ENCODE measurements around the gene CCDC92. TPM values are rescaled to one million over a fixed set of nuclear protein-coding genes. Genes with fewer than 3 reads are reported as not detected.

Gene CCDC92
- total and polyA plus RNA-seq, 10 of the 15 experiments (the other 5 are each of a cell fraction or from before 2014, with no cell fraction given), result 0.53 to 11.8 (median 4.2) TPM

DNA sequence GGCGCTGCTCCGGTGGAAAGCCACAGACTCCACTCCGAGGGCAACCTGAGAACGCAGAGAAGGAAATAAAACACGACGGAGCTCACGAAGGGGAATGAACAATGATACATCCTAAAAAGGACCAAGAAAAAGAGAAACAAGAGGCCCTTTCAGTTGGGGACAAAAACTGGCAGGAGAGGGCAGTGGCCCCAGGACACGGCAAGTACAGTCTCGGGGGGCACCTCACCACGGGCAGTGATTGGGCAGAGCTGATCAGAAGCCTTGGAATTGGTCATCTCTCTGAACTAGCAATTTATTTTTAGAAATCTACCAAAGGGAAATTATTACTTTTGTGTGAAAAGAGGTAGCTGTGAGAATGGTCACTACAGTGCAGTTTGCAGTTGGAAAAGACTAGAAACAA is 27.9 kb downstream of the CCDC92 start:
- FAIRE-seq (no peak), ATAC-seq (no peak), DNase-seq (ENCODE audit: low read depth, low spot score) (no peak)
- 78% methylated on average over 10 of the region's 10 CpGs for WGBS (ENCODE audit: insufficient coverage, insufficient replicate concordance, low lambda C conversion rate, missing lambda C conversion rate)
- Histone ChIP-seq H3K4me1 (ENCODE audit: control insufficient read depth, insufficient read depth, low read length) (no peaks in the 10 kb centered on the region), H3K9ac (ENCODE audit: control insufficient read depth, insufficient read depth, low read length) (no peak overlapping the region), H3K4me3 (no peak overlapping the region), H2AFZ (ENCODE audit: control insufficient read depth, low read depth, low read length) (no peak overlapping the region), H3K27ac (ENCODE audit: control insufficient read depth, insufficient read depth) (no peak overlapping the region), H4K20me1 (ENCODE audit: control insufficient read depth, insufficient read depth) (no peaks in the 10 kb centered on the region), H3K79me2 (ENCODE audit: control insufficient read depth, insufficient read depth, low read length) (no peaks in the 10 kb centered on the region), H3K9me3 (replicated peaks; ENCODE audit: control insufficient read depth, insufficient read depth, low read length) (no peaks in the 10 kb centered on the region; the same call in 1 of the 3 replicates), H3K4me2 (ENCODE audit: control insufficient read depth, insufficient read depth) (no peak overlapping the region), H3K36me3 (ENCODE audit: control insufficient read depth in 2 of 2, insufficient read depth in 2 of 2, low read length in 1 of 2) (no peaks in the 10 kb centered on the region), H3K27me3 (replicated peaks in 1 of 2; ENCODE audit: control insufficient read depth in 2 of 2, insufficient read depth in 2 of 2, low read length in 1 of 2) (no peaks in the 10 kb centered on the region)
- ChIA-PET SMC1A (ENCODE audit: uncharacterized antibody, unreplicated experiment) (interaction anchor here (2.4 kb wide), 1 partner anchor 16 kb away, joined by 6 read pairs; no protein-coding TSS in a partner anchor), POLR2A (no interaction called here), RAD21 (ENCODE audit: unreplicated experiment) (no interaction called here), CTCF (no interaction called here)
- no peak for TF ChIP-seq HDAC2 (IDR thresholded peaks at IDR 0.05)
- TF ChIP-seq SREBF1 (IDR thresholded peaks at IDR 0.05; ENCODE audit: low read length), result no peak
- no peak for TF ChIP-seq NRF1 (conservative IDR thresholded peaks at IDR 0.05; ENCODE audit: low read depth, low read length)
- TF ChIP-seq, protein P1, sequence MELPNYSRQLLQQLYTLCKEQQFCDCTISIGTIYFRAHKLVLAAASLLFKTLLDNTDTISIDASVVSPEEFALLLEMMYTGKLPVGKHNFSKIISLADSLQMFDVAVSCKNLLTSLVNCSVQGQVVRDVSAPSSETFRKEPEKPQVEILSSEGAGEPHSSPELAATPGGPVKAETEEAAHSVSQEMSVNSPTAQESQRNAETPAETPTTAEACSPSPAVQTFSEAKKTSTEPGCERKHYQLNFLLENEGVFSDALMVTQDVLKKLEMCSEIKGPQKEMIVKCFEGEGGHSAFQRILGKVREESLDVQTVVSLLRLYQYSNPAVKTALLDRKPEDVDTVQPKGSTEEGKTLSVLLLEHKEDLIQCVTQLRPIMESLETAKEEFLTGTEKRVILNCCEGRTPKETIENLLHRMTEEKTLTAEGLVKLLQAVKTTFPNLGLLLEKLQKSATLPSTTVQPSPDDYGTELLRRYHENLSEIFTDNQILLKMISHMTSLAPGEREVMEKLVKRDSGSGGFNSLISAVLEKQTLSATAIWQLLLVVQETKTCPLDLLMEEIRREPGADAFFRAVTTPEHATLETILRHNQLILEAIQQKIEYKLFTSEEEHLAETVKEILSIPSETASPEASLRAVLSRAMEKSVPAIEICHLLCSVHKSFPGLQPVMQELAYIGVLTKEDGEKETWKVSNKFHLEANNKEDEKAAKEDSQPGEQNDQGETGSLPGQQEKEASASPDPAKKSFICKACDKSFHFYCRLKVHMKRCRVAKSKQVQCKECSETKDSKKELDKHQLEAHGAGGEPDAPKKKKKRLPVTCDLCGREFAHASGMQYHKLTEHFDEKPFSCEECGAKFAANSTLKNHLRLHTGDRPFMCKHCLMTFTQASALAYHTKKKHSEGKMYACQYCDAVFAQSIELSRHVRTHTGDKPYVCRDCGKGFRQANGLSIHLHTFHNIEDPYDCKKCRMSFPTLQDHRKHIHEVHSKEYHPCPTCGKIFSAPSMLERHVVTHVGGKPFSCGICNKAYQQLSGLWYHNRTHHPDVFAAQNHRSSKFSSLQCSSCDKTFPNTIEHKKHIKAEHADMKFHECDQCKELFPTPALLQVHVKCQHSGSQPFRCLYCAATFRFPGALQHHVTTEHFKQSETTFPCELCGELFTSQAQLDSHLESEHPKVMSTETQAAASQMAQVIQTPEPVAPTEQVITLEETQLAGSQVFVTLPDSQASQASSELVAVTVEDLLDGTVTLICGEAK (IDR thresholded peaks at IDR 0.05; ENCODE audit: borderline replicate concordance), result no peak
- BruUV-seq (replicated peaks), result no TSS peak
- in situ Hi-C loops (cut with MboI), result no loop called here
- intact Hi-C loops (cut with micrococcal nuclease; ENCODE audit: unreplicated experiment), result no loop called here

Measured in GM12878 (cell line).